Measurements from ENCODE around the gene AUTS2. TPM values are rescaled to one million over a fixed set of nuclear protein-coding genes. Genes with fewer than 3 reads are reported as not detected.

AUTS2 gene
- polyA plus RNA-seq, 1 donor (not counting 4 experiments of a cell fraction or from before 2014, with no cell fraction given): 4.7 TPM

DNA sequence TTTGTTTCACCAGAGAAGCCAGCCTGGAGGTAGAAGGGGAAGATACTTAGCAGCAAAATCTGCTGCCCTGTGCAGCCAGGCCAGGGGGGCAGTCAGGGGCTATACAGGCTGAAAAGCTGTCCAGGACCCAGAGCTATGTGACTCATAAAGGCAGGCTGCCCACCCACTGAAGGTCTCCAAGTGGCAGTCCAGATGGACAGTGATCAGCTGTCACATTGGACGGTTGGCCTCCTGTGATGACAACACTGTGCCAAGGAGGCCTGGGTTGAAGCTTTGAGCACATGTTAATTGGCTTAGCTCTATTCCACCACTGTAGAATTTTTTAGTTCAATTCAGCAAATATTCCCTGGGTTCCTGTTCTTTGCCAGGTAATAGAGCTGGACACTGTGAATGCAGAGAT, 956.4 kb downstream of the AUTS2 start:
- TF ChIP-seq, protein P1, sequence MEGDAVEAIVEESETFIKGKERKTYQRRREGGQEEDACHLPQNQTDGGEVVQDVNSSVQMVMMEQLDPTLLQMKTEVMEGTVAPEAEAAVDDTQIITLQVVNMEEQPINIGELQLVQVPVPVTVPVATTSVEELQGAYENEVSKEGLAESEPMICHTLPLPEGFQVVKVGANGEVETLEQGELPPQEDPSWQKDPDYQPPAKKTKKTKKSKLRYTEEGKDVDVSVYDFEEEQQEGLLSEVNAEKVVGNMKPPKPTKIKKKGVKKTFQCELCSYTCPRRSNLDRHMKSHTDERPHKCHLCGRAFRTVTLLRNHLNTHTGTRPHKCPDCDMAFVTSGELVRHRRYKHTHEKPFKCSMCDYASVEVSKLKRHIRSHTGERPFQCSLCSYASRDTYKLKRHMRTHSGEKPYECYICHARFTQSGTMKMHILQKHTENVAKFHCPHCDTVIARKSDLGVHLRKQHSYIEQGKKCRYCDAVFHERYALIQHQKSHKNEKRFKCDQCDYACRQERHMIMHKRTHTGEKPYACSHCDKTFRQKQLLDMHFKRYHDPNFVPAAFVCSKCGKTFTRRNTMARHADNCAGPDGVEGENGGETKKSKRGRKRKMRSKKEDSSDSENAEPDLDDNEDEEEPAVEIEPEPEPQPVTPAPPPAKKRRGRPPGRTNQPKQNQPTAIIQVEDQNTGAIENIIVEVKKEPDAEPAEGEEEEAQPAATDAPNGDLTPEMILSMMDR (optimal IDR thresholded peaks at IDR 0.05 in 1 of 3, IDR thresholded peaks at IDR 0.05 in 1 of 3, conservative IDR thresholded peaks at IDR 0.05 in 1 of 3; ENCODE audit: extremely low read depth in 1 of 3, insufficient read depth in 2 of 3, low read length in 3 of 3): no peak
- no peak for TF ChIP-seq EZH2 (IDR thresholded peaks at IDR 0.05; ENCODE audit: low read length)
- H3K9me3 ChIP-seq (ENCODE audit: control insufficient read depth, low read depth, low read length): no peaks in the 10 kb centered on the region
- no peaks in the 10 kb centered on the region for H3K4me1 ChIP-seq (ENCODE audit: control insufficient read depth, extremely low read depth, insufficient read depth, low read length)
- no peaks in the 10 kb centered on the region for H4K20me1 ChIP-seq (ENCODE audit: control insufficient read depth, extremely low read depth, insufficient read depth, low read length)
- no peaks in the 10 kb centered on the region for H3K9me1 ChIP-seq (ENCODE audit: control insufficient read depth, extremely low read depth, insufficient read depth, low read length)
- no peaks in the 10 kb centered on the region for H3K36me3 ChIP-seq (ENCODE audit: control insufficient read depth in 2 of 2, extremely low read depth in 1 of 2, insufficient read depth in 2 of 2, low read length in 2 of 2)
- no peak overlapping the region for H3K4me2 ChIP-seq (ENCODE audit: control insufficient read depth, extremely low read depth, insufficient read depth, low read depth, low read length)
- dilution Hi-C loops (cut with MboI; ENCODE audit: extremely low pct_ligation_motif_present, low sequenced_read_pairs): no loop called here
- no peaks in the 10 kb centered on the region for H3K27me3 ChIP-seq (ENCODE audit: control insufficient read depth, extremely low read depth, insufficient read depth, low read length)
- no peak for DNase-seq (ENCODE audit: low read depth, low spot score)
- H3K4me3 ChIP-seq (ENCODE audit: control insufficient read depth in 2 of 3, extremely low read depth in 1 of 3, insufficient read depth in 2 of 3, low read depth in 1 of 3, low read length in 3 of 3): no peak overlapping the region
- no peak overlapping the region for H2AFZ ChIP-seq (ENCODE audit: control insufficient read depth, low read length)
- H3K27ac ChIP-seq (ENCODE audit: control insufficient read depth, insufficient read depth, low read length): no peak overlapping the region
- no peak overlapping the region for H3K9ac ChIP-seq (ENCODE audit: control insufficient read depth, extremely low read depth, insufficient read depth, low read length)
- H3K79me2 ChIP-seq (ENCODE audit: control insufficient read depth, insufficient read depth, low read length): no peaks in the 10 kb centered on the region
- FAIRE-seq: no peak

DNA sequence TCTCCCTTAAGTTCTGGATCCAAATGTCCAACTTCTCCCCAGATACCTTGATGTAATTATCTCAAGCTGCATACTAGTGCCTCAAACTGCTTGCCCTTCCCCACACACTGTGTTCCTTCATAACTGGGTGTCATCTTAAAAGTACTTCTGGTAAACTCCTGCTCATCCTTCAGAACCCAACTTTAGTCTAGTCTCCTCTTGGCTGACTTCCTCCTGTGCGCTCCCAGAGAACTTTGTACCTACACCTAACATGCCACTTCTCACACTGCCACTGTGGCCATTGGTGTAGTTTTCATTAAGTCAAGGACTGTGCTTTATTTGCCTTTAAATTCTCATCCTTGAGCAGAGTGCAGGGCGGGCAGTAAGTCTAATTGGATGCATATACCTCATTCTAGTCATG, 958.5 kb downstream of the AUTS2 start:
- DNase-seq (ENCODE audit: low read depth, low spot score): no peak
- Histone ChIP-seq H3K79me2 (ENCODE audit: control insufficient read depth, insufficient read depth, low read length) (no peaks in the 10 kb centered on the region), H3K9ac (ENCODE audit: control insufficient read depth, extremely low read depth, insufficient read depth, low read length) (no peak overlapping the region), H3K4me2 (ENCODE audit: control insufficient read depth, extremely low read depth, insufficient read depth, low read depth, low read length) (no peak overlapping the region), H3K9me1 (ENCODE audit: control insufficient read depth, extremely low read depth, insufficient read depth, low read length) (no peaks in the 10 kb centered on the region), H3K9me3 (ENCODE audit: control insufficient read depth, low read depth, low read length) (no peaks in the 10 kb centered on the region), H3K36me3 (ENCODE audit: control insufficient read depth in 2 of 2, extremely low read depth in 1 of 2, insufficient read depth in 2 of 2, low read length in 2 of 2) (no peaks in the 10 kb centered on the region), H2AFZ (ENCODE audit: control insufficient read depth, low read length) (no peak overlapping the region), H3K27me3 (ENCODE audit: control insufficient read depth, extremely low read depth, insufficient read depth, low read length) (no peaks in the 10 kb centered on the region), H3K27ac (ENCODE audit: control insufficient read depth, insufficient read depth, low read length) (no peak overlapping the region), H4K20me1 (ENCODE audit: control insufficient read depth, extremely low read depth, insufficient read depth, low read length) (no peaks in the 10 kb centered on the region), H3K4me3 (ENCODE audit: control insufficient read depth in 2 of 3, extremely low read depth in 1 of 3, insufficient read depth in 2 of 3, low read depth in 1 of 3, low read length in 3 of 3) (no peak overlapping the region), H3K4me1 (ENCODE audit: control insufficient read depth, extremely low read depth, insufficient read depth, low read length) (no peaks in the 10 kb centered on the region)
- TF ChIP-seq, protein P1 (optimal IDR thresholded peaks at IDR 0.05 in 1 of 3, IDR thresholded peaks at IDR 0.05 in 1 of 3, conservative IDR thresholded peaks at IDR 0.05 in 1 of 3; ENCODE audit: extremely low read depth in 1 of 3, insufficient read depth in 2 of 3, low read length in 3 of 3): no peak
- no peak for TF ChIP-seq EZH2 (IDR thresholded peaks at IDR 0.05; ENCODE audit: low read length)
- dilution Hi-C loops (cut with MboI; ENCODE audit: extremely low pct_ligation_motif_present, low sequenced_read_pairs): no loop called here
- FAIRE-seq: no peak
